Cerebellar cortex (tissue), 1 donor: ENCODE data around the gene MAD1L1.

ENCODE experiments used
- DNase-seq: peaks from one replicate; pipeline ENCODE4 v3.0.0-alpha.2; 2015; ENCODE audit warnings: low spot score

MAD1L1 gene

DNA sequence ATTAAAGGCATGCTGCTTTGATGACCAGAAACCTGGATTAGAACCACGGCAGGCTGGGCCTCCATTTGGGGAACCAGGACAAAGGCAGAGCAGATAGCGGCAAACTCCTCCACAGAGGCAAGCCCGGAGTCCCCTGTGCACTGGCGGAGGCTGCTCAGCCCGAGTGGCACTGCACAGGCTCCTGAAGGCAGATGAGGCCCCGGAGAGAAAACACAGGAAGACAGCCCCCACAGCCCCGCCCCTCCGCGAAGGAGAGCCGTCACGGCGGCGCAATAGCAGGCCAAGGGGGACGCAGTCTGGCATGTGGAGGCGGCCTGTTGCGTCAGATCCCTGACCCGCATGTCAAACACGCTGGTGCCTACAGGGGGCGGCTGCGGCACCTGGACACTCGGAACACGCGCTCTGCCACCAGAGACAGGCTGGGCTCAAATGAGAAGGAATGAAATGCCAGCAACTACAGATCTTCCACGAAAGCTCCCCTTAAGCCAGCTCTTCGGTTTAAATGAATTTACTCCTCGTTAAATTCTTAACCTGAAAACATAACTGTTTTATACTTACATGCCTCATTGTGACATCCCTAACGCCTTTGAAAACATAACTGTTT, 128.5 kb downstream of the MAD1L1 start:
- DNase-seq, result peak; percentile 79

DNA sequence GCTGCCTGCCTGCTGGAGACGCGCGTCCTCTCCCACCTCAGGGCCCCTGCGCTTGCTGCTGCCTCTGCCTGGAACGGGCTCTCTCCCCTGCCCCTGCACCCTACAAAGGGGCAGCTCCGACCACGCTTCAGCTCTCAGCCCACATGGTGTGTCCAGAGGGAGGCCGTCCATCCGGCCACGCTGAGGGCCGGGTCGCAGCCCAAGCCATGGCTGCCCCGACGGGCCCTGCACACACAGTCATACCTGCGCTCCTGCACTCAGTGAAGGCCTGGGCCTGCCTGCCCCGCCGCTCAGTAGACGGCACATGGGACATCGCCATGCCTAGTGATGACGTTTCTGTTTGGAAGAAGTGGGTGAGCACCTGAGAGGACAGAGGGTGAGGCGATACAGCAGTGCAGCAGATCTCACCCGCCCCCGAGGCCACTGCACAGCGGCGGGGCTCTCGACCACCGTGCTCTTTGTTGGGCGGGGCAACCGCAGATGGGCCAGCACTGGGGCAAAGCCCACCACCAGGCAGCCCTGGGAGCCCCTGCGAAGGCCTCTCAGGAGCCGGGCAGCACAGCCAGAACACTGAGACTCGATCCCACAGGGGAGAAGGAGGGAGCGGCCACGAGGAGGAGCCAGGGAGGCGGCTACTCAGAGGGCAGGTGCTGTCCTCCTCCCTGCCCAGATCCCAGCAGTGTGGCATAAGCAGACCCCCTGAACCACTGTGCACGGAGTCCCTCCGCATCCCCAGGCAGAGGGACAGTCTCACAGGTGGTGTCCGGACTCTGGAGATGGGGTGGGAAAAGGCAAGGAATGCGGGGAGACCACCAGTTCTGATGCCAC, 129.5 kb downstream of the MAD1L1 start:
- DNase-seq, result no peak

DNA sequence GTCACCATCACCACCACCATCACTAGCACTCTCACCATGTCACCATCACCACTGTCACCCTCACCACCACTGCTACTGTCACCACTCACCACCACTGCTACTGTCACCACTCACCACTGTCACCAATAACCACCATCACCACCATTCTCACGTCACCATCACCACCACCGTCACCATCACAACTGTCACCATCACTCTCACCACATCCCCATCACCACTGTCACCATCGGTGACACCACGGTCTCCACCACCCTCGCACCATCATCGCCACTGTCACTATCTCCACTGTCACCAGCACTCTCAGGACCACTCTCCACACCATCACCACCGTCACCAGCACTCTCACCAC, 130.4 kb downstream of the MAD1L1 start:
- no peak for DNase-seq

DNA sequence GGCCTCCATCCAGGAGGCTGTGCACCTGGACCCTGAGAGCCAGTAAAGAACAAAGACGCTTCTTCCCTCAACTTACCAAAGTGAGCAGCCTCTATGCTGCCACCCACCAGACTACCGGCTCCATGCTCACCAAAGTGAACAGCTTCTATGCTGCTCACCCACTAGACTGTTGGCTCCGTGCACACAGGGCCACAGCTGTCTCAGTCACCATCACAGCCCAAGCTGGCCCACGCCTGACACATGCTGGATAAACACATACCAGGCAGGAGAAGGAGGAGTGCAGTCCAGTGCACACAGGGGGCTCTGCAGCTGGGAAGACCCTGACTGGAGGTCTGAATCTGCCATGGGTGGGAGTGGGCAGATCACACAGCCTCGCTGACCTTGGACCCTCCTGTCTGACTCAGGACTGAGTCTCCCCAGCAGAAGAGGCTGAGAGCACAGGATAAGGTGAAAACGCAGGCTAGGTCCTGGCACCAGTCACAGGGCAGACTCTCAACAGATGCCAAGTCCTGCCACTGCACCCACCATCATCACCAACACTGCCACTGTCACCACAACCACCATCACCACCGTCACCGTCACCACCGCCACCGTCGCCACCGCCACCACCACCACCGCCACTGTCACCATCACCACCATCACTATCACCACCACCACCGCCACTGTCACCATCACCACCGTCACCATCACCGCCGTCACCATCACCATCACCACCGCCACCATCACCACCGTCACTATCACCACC, 130.9 kb downstream of the MAD1L1 start:
- no peak for DNase-seq

DNA sequence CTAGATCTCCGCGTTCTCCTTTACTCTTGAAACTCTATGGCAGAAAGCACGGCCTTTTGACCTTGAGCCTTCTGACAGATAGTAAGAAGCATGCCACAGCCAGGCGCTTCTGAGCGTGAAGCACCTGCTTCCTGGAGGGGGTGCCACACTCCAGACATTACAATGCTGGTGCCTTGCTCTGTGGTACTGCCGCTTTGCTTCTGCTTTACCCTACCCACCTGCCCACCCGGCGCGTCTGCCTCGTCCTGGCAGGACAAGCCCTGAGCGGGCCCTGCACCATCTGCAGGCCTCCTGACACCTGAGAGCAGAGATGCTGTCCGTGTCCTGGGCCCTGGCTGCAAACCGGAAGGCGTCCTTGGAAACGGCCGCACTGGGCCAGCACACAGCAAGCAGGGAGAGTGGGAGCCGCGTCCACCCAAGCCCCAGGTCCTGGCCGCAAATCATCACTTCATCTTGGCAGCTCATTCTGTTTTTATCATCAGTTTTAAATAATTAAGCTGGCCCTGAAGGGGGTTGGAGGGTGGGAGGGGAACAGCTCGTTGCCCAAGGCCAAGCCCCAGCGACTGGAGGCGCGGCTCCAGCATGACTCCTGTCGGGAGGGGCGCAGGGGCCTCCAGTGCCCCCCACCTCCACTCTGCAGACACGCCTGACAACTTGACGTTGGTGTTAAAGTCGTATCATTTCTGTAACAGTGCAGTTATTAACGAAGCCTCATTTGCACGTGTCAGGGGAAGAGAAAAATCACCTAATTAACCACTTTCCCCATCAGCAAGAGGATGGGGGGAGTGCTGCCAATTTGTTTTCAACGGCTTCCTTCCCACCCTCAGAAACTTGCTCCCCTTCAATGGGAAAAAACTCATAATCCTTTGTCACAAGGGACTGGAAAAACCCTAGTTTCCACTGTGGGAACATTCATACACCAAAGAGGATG, 132.2 kb downstream of the MAD1L1 start:
- DNase-seq, result peak; percentile 32

DNA sequence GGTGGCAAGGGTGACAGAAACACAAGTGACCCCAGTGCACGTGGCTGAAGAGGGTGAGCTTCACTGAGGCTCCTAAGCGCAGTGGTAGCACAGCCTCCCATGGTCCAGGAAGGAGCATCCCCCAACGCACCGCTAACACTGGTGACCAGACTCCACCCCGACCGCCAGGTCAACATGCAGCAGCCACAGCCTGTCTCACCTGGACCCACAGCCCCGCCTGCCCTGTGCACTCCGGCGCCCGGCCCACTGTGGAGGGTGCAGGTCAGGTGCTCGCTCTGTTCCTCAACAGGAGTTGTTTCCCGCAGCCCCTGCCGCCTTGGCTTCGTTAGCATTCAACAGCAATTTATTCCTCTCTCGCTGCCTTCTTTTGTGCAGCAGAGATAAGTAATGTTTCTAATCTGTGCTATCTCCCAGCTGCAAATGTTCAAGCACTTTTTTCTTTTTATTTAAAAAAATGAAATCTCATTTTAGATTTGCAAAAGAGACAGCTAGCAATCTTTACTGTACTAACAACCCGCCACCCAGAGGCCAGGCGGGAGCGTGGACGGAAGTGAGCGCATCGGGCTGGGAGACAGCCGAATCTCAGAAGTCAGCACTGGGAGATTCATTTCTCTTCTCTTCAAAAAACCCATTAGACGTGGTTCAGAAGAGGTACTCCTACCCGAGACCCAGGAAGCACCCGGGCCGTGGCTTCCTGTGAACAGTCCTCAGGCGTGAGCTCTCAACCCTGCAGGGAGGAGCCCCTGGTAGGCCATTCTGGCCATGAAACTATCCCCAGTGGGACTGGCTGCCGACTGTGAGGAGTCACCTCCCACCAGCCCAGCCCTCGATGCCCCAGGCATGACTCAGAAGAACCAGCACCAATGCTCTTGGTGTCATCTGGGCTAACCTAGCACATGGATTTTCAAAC, 133.4 kb downstream of the MAD1L1 start:
- DNase-seq, result no peak

DNA sequence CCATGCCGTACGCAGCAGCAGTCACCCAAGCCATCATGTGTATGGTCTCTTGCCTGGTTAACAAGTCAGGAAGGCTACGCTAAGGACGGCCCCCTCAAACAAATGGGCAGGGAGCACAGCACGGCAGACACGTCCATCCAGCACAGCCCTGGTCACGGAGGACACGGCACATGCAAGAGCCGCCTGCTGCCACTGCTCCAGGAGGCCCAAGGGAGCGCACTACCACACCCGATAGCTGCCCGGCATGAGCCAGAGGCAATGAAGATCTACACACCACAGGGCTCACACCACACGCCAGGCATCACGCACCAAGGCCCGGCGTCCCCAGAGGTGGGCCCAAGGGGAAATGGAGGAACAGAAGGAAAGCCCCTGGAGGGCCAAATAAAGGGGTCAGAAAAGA, 134.2 kb downstream of the MAD1L1 start:
- no peak for DNase-seq

DNA sequence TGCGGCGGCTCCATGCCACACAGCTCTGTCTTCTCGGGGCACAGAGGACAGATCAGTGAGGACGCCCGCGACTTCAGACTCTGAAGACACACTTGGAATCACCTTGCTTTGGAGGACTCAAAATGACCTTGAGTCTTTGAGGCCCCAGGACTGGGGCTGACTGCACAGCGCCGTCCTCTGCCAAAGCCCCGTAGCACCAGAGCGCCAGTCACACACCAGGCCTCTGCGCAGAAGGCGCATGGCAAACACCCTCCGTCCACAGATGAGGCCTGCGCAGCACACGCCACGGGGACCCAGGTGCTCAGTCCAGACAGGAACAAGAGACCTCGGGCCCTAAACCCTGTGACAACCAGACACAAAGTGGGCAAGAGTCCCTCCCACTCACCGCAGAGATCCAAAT, 134.7 kb downstream of the MAD1L1 start:
- DNase-seq, result no peak

DNA sequence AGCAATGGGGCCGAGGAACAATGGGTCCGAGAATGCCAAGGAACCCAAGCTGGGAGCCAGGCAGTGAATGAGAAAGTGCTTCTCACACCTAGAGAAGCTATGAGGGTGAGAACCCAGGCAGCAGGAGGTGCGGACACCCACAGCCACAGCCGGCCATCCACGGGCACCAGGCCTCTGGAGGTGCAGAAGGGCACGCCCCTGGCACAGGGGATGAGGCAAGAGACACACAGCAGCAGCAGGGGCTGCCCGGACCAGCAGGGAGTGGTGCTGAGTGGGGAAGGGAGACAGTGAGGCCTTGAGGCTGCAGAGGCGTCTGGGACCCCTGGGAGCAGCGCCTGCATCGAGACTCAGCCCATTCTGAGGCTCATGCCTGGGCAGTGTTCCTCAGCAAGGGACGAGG, 135.3 kb downstream of the MAD1L1 start:
- no peak for DNase-seq

DNA sequence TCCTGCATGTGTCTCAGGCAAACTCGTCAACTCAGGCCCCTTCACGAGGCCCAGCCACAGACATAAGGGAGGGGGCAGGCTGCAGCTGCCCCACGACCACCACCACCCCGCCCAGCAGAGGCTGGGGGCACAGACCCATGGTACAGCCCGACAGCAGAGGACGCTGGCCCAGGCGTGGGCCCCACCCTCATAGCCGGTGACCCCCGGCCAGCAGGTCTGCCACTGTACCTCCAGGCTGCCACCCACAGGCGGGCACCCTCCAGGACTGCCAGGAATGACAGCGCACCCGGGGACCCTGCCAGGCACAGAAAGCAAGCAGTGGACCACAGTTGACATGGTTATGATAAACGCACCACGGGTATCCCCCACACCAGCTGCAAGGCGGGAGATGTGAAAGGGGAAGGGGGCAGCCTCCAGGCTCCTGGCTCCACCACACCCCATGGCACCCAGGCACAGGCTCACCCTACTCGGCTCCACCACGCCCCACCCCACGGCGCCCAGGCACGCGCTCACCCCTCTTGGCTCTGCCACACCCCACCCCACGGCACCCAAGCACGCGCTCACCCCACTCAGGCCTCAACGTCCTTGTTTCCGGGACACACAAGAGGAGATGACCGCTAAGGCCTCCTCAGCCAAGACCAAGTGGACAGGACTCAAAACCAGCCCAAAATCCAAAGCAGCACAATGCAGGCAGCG, 135.9 kb downstream of the MAD1L1 start:
- no peak for DNase-seq

DNA sequence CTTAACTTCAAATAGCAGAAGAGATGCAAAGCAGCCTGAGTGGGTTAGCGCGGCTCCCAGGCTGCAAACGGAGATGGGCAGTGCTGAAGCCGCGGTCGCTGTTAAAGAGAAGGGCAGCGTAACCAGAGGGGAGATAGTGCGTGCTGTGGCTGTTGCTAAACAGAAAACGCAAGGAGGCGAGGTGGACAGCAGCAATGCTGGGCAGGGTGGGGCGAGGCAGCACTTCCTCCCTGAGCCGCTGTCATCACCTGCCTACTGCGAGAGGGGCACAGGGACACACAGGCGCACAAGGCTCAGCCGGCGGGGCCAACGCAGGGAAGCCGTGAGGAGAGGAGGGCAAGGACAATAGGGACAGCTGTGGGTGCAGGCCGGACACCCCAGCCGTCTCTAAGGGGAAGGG, 137.3 kb downstream of the MAD1L1 start:
- DNase-seq, result no peak

DNA sequence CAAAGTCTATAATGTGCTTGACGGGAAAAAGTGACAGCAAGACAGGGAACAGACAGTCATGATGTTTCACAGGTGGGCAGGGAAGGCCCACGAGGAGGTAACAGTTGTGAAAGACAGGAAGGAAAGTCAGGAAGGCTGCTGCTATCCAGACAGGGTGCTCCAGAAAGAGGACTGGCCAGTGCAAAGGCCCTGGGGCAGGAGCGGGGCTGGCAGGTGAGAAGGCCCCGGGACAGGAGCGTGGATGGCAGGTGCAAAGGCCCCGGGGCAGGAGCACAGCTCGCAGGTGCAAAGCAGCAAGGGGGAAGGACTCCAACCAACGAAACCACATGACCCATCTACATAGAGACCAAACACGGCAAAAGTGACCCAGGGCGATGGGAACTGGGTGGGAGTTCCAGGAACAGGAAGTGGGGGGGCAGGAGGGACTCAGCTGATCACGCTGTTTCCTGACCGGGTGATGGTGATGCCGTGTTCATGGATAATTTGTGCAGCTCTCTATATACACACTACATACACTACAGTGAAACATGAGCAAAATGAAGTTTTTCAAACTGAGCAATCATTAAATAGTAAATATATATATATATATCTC, 138.2 kb downstream of the MAD1L1 start:
- no peak for DNase-seq

DNA sequence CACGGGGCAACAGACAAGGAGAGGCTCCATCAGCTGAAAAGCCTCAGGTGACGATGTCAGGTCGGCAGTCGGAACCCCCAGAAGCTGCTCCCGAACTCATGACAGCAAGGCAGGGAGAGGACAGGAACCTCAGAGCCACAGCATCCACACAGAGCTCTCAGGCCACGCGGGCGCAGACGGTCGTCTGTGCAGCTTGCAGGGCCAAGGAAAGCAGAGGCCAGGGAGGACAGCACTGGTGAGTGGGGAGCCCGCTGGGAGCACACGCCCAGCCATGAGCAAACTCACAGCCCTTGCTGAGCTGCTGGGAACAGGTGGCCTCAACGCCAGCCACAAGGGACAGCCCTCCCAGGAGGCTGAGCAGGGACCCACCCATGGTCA, 138.9 kb downstream of the MAD1L1 start:
- DNase-seq, result no peak

DNA sequence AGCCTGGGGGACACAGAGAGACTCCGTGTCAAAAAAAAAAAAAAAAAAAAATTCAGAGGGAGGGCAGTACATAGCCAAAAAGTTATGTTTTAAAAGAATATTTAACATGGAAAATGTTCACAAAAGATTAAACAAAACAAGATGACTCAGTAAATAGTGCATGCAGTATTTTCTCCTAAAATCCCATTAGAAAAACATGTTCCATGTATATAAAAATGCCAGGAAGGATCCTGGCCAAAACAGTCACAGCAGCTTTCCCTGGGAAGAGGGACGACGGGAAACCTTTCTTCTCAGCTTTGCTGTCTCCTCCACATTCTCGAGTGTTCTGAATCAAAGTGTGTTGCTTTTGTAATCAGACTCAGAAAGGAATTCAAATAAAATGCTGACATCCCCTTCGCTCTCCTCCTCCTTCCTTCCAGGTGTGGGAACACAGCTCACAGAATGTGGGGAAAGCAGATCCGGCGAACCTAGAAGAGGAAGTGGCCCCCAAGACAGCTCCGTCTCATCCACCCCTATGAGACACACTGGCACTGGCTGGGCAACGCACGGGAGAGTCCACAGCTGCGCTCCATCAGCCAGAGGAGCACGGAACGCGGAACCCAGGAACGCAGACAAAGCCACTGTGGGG, 139.4 kb downstream of the MAD1L1 start:
- DNase-seq, result no peak

DNA sequence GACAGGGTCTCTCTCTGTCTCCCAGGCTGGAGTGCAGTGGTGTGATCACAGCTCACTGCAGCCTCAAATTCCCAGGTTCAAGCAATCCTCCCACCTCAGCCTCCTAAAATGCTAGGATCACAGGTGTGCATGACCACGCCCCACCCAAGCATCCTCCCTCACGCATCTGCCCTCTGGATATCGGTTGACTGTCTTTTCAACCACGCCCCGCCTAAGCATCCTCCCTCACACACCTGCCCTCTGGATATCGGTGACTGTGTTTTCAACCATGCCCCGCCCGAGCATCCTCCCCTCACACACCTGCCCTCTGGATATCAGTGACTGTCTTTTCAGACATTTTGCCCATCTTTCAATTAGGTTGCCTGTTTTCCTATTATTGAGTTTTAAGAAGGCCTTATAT, 140.5 kb downstream of the MAD1L1 start:
- no peak for DNase-seq

DNA sequence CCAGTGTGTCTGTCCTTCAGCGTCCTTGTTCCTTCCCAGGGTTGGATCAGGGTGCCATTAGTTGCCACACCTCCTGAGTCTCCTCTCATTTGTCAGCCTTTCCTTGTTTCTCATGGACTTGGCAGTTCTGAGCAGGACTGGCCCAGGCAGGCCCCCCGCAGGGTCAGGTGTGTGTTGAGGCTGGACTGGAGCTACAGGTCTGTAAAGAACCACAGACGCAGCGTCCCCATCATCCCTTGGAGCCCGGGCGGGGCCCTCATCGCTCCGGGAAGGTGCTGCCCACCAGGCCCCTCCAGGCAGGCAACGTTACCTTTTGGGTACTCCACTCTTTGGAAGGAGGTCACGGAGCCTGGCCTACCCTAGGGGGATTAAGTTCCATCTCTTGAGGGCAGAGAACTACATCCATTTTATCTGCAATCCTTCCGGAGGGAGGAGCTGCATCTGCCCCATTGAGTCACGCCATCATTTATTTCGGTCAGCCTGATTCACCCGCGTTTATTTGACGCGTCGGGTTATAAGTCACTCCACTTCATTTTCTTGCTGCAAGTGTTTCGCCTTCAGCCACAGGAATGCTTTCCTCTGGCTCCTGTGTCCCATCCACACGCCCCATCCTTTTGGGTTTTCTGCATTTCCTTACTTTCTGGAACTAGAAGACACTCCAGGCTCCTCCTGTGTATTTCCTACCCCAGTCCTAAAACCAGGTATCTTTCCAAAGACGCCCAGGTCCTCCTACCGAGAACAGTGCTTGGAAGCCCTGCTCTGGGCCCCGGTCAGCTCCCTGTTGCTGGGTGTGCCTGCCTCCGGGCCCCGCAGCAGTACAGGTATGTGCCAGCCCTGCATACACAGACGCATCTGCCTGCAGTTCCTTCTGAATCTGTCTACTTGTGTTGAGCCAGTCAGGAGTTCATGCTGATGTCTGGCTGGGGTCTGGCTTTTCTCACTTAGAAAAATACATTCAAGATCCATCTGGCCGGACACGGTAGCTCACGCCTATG, 141.9 kb downstream of the MAD1L1 start:
- DNase-seq, result no peak

DNA sequence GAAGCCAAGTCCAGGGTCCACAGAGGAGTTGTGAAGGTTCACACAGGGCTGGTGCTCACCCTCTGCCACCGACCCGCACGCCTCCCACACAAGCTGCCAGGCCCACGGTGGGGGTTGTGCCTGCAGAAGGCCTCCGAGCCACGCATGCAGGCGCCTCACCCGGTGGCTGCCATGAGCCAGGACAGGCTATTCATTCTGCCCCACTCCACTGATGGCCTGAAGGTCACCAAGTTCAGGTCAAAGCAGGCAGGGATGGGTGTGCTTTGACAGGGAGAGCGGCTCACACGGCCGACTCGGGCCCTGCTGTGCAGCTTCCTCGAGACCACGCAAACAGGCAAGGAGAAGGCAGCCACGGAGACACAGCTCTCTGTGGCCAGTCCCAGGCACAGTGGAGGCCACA, 143.9 kb downstream of the MAD1L1 start:
- no peak for DNase-seq

DNA sequence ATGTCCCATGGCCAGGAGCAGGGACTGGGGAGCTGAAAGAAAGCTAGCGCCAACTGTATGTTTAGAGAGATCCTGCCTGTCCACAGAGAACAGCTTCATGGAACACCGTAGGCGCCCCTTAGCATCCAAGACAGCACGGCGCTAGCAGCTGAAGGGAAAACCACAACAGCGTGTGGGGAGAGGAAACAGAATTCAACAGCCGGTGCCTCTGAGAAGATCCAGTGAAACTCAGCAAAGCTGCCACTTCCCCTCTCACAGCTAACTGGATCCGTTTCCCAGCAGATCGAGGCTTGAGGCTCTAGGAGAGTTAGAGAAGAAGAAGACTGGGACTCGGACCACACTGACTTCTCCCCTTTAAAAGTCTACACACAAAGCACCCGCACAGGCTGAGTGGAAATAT, 145.0 kb downstream of the MAD1L1 start:
- no peak for DNase-seq
